ENCODE measurements around the gene GDPD3.
A peak's percentile ranks its signal among the peaks of the same experiment; 100 is the strongest.

GDPD3 gene

DNA sequence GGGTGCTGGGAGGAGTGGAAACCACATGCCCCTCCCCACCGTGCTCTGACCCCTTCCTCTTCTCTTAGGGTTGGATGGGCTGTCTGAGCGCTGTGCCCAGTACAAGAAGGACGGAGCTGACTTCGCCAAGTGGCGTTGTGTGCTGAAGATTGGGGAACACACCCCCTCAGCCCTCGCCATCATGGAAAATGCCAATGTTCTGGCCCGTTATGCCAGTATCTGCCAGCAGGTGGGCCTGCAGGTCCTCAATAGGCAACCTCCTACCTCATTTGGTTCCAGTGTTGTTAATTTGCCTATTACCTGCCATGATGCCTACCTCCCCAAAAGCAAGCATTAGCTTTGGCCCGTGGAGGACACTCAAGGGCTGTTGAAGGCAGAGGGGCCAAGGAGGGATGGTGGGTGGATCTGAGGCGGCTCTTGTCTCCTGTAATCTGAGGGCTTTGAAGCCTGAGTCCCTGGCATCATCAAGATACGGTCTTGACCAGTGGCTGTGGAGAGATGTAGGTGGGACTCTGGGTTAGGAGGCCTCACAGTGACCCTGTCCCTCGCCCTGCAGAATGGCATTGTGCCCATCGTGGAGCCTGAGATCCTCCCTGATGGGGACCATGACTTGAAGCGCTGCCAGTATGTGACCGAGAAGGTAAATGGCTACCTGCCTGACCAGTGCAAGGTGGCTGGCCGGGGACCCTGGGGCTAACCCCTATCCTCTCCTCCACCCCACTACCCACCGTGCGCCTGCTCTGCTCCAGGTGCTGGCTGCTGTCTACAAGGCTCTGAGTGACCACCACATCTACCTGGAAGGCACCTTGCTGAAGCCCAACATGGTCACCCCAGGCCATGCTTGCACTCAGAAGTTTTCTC is 44.4 kb downstream of the GDPD3 start:
- no peak overlapping the region for H3K27ac ChIP-seq (ENCODE audit: low read length)
- H4K20me1 ChIP-seq (ENCODE audit: insufficient read depth, low read length): peaks cover 48% of the 10 kb centered on the region
- H3K4me1 ChIP-seq (ENCODE audit: low read length): peaks cover 10% of the 10 kb centered on the region

GRCh38 chr16:30068333-30068732 is 45.0 kb downstream of the GDPD3 start:
- Histone ChIP-seq H3K79me2 (ENCODE audit: low read length) (peaks cover 63% of the 10 kb centered on the region), H3K4me3 (ENCODE audit: low read length) (no peak overlapping the region), H2AFZ (ENCODE audit: low read depth, low read length) (no peak overlapping the region), H3K27ac (ENCODE audit: low read length) (no peak overlapping the region), H3K9ac (ENCODE audit: low read length) (no peak overlapping the region), H3K4me1 (ENCODE audit: low read length) (peaks cover 16% of the 10 kb centered on the region), H3K9me3 (ENCODE audit: insufficient read depth, low read length) (no peaks in the 10 kb centered on the region), H3K27me3 (ENCODE audit: low read depth, low read length) (no peaks in the 10 kb centered on the region), H3K36me3 (replicated peaks; ENCODE audit: low read depth, low read length) (peaks cover 60% of the 10 kb centered on the region), H3K4me2 (ENCODE audit: low read length) (no peak overlapping the region), H4K20me1 (ENCODE audit: insufficient read depth, low read length) (peaks cover 48% of the 10 kb centered on the region)
- TF ChIP-seq, protein P1, sequence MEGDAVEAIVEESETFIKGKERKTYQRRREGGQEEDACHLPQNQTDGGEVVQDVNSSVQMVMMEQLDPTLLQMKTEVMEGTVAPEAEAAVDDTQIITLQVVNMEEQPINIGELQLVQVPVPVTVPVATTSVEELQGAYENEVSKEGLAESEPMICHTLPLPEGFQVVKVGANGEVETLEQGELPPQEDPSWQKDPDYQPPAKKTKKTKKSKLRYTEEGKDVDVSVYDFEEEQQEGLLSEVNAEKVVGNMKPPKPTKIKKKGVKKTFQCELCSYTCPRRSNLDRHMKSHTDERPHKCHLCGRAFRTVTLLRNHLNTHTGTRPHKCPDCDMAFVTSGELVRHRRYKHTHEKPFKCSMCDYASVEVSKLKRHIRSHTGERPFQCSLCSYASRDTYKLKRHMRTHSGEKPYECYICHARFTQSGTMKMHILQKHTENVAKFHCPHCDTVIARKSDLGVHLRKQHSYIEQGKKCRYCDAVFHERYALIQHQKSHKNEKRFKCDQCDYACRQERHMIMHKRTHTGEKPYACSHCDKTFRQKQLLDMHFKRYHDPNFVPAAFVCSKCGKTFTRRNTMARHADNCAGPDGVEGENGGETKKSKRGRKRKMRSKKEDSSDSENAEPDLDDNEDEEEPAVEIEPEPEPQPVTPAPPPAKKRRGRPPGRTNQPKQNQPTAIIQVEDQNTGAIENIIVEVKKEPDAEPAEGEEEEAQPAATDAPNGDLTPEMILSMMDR (IDR thresholded peaks at IDR 0.05; ENCODE audit: low read depth, low read length): no peak
- no peak for TF ChIP-seq EZH2phosphoT487 (IDR thresholded peaks at IDR 0.05; ENCODE audit: low read depth)

More for the DNA sequence above, 44.4 kb downstream of the GDPD3 start:
- Histone ChIP-seq H3K79me2 (ENCODE audit: low read length) (peaks cover 58% of the 10 kb centered on the region), H3K9ac (ENCODE audit: low read length) (no peak overlapping the region), H3K27me3 (ENCODE audit: low read depth, low read length) (no peaks in the 10 kb centered on the region), H3K4me3 (ENCODE audit: low read length) (no peak overlapping the region), H3K9me3 (ENCODE audit: insufficient read depth, low read length) (no peaks in the 10 kb centered on the region), H3K36me3 (replicated peaks; ENCODE audit: low read depth, low read length) (peaks cover 64% of the 10 kb centered on the region), H2AFZ (ENCODE audit: low read depth, low read length) (no peak overlapping the region), H3K4me2 (ENCODE audit: low read length) (no peak overlapping the region)
- no peak for TF ChIP-seq EZH2phosphoT487 (IDR thresholded peaks at IDR 0.05; ENCODE audit: low read depth)
- TF ChIP-seq, protein P1 (IDR thresholded peaks at IDR 0.05; ENCODE audit: low read depth, low read length): peak; percentile 28; the same call in 1 of the 2 replicates

DNA sequence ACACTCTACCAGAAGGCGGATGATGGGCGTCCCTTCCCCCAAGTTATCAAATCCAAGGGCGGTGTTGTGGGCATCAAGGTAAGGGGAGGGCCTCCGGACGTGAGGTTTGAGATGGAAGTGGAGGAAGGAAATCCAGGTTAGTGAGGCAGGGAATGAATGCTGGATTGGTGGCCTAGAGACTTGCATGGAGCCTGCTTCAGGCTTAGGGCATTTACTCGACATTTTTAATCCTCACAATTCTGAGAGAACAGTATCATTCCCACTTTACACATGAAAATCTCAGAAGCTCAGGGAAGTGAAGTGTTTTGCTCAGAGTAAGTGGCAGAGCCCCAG is 45.8 kb downstream of the GDPD3 start:
- Histone ChIP-seq H3K27me3 (ENCODE audit: low read depth, low read length) (no peaks in the 10 kb centered on the region), H3K4me1 (ENCODE audit: low read length) (peaks cover 18% of the 10 kb centered on the region), H4K20me1 (ENCODE audit: insufficient read depth, low read length) (peaks cover 48% of the 10 kb centered on the region), H3K4me2 (ENCODE audit: low read length) (peak overlapping the region; percentile 88; the same call in 1 of the 2 replicates), H3K79me2 (ENCODE audit: low read length) (peaks cover 63% of the 10 kb centered on the region), H3K9ac (ENCODE audit: low read length) (no peak overlapping the region), H2AFZ (ENCODE audit: low read depth, low read length) (no peak overlapping the region), H3K36me3 (replicated peaks; ENCODE audit: low read depth, low read length) (peaks cover 60% of the 10 kb centered on the region), H3K9me3 (ENCODE audit: insufficient read depth, low read length) (no peaks in the 10 kb centered on the region), H3K4me3 (ENCODE audit: low read length) (peak overlapping the region; percentile 94; the same call in 1 of the 2 replicates), H3K27ac (ENCODE audit: low read length) (no peak overlapping the region)
- TF ChIP-seq, protein P1 (IDR thresholded peaks at IDR 0.05; ENCODE audit: low read depth, low read length): no peak
- TF ChIP-seq EZH2phosphoT487 (IDR thresholded peaks at IDR 0.05; ENCODE audit: low read depth): no peak

DNA sequence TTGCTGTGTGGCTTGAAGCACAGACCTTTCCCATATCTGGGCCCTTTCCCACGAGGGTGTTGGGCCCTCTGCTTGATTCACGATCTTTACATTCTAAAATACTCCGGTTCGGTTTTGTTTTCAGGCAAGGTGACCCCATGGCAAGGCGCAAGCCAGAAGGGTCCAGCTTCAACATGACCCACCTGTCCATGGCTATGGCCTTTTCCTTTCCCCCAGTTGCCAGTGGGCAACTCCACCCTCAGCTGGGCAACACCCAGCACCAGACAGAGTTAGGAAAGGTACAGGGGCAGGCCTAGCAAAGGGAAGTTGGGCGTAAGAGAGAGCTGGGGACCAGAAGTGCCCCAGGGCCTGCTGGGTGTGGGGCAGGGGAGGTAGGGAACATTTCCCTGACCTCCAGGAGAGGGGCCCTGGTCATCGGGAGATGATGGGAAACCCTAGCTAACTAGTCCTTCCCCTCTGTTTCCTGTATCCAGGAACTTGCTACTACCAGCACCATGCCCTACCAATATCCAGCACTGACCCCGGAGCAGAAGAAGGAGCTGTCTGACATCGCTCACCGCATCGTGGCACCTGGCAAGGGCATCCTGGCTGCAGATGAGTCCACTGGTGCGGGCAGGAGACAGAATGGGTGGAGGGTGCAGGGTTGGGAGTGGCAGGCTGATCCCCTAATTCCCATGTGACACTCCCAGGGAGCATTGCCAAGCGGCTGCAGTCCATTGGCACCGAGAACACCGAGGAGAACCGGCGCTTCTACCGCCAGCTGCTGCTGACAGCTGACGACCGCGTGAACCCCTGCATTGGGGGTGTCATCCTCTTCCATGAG is 46.4 kb downstream of the GDPD3 start:
- no peak for TF ChIP-seq EZH2phosphoT487 (IDR thresholded peaks at IDR 0.05; ENCODE audit: low read depth)
- TF ChIP-seq, protein P1 (IDR thresholded peaks at IDR 0.05; ENCODE audit: low read depth, low read length): no peak
- Histone ChIP-seq H3K4me2 (ENCODE audit: low read length) (peak overlapping the region; percentile 88), H3K27me3 (ENCODE audit: low read depth, low read length) (no peaks in the 10 kb centered on the region), H4K20me1 (ENCODE audit: insufficient read depth, low read length) (peaks cover 48% of the 10 kb centered on the region), H3K27ac (ENCODE audit: low read length) (peak overlapping the region; percentile 73), H3K79me2 (ENCODE audit: low read length) (peaks cover 63% of the 10 kb centered on the region), H3K4me3 (ENCODE audit: low read length) (peak overlapping the region; percentile 94), H3K9me3 (ENCODE audit: insufficient read depth, low read length) (no peaks in the 10 kb centered on the region), H3K36me3 (replicated peaks; ENCODE audit: low read depth, low read length) (peaks cover 56% of the 10 kb centered on the region), H3K4me1 (ENCODE audit: low read length) (peaks cover 18% of the 10 kb centered on the region), H2AFZ (ENCODE audit: low read depth, low read length) (no peak overlapping the region), H3K9ac (ENCODE audit: low read length) (peak overlapping the region; percentile 90)
